ENCODE results near the gene METTL6. TPM values are rescaled to one million over a fixed set of nuclear protein-coding genes. Genes with fewer than 3 reads are reported as not detected.

The METTL6 gene
- polyA plus RNA-seq, 1 of the 3 experiments (the other 2 are of a cell fraction) = 22.7 TPM

- CTCF ChIA-PET = interaction anchor here (1.1 to 1.3 kb wide), 4 partner anchors 12 to 188 kb away, joined by 3 read pairs; no protein-coding TSS in a partner anchor
- no peak for DNase-seq
- POLR2A ChIA-PET = no interaction called here
Observed at GRCh38 chr3:15454965-15455364, 27.6 kb upstream of the METTL6 start.

DNA sequence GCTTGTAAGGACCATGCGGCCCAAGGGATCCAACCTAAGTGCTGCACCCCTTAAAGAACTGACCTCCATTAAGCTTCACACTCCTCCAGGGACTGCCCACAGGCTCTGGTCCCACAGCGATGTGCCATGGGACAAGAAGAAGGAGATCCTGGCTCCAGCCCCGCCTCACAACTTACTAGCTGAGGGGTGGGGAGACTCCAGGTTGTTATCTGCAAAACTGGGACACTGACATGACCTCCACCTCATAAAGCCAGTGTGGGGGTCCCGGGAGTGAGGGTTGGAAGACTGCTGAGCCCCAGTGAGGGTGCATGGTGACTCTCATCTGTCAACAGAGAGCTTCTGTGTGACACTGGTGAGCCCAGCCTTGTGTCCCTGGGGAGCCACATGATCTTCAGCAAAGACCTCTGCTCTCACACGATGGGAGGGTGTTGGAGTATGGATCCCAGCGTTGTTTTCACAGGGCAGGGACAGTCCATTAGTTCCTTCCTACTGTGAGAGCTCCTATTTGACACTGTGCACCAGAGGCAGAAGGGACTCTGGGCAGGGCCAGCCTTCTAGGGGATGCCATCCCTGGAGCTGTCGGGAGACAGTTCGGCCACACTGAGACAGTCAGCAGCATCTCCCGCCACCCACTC lies 26.8 kb upstream of the METTL6 start:
- DNase-seq = no peak
- H3K27ac ChIP-seq (ENCODE audit: low read depth in 2 of 2, low read length in 1 of 2) = no peak overlapping the region
- no peak overlapping the region for H3K9ac ChIP-seq
- peaks cover 0 to 3% of the 10 kb centered on the region in 2 experiments for H3K36me3 ChIP-seq (replicated peaks in 1 of 2; ENCODE audit: control insufficient read depth in 1 of 2, insufficient read depth in 2 of 2, low read length in 1 of 2)
- H3K4me2 ChIP-seq = no peak overlapping the region
- no peaks in the 10 kb centered on the region for H3K9me2 ChIP-seq
- no peaks in the 10 kb centered on the region for H3F3A ChIP-seq (replicated peaks; ENCODE audit: insufficient read depth)
- no peaks in the 10 kb centered on the region for H4K20me1 ChIP-seq (ENCODE audit: insufficient read depth)
- no peak overlapping the region for H2AFZ ChIP-seq (ENCODE audit: low read depth)
- CTCF ChIA-PET = interaction anchor here (0.6 to 1.3 kb wide), 4 partner anchors 13 to 187 kb away, joined by 3 to 4 read pairs (median 3); no protein-coding TSS in a partner anchor
- H3K27me3 ChIP-seq (ENCODE audit: insufficient read depth) = no peaks in the 10 kb centered on the region
- no peaks in the 10 kb centered on the region for H3K9me3 ChIP-seq
- POLR2A ChIA-PET = no interaction called here
- 76% methylated on average over 8 of the region's 9 CpGs for WGBS (ENCODE audit: low lambda C conversion rate)
- H3K4me3 ChIP-seq (ENCODE audit: low read depth in 2 of 2, low read length in 1 of 2) = no peak overlapping the region
- no peaks in the 10 kb centered on the region; a peak in 1 of 4 replicates for H3K4me1 ChIP-seq (ENCODE audit: control insufficient read depth in 1 of 2, insufficient read depth in 2 of 2, low read depth in 1 of 2, low read length in 1 of 2)
- H3K79me2 ChIP-seq (ENCODE audit: insufficient read depth) = no peaks in the 10 kb centered on the region
- TF ChIP-seq MEF2A (IDR thresholded peaks at IDR 0.05; ENCODE audit: borderline replicate concordance, low read depth) (no peak), YY1 (IDR thresholded peaks at IDR 0.05; ENCODE audit: low read depth) (no peak), ZBTB33 (IDR thresholded peaks at IDR 0.05; ENCODE audit: borderline replicate concordance, low read depth) (no peak), JUND (IDR thresholded peaks at IDR 0.05) (no peak), MXI1 (IDR thresholded peaks at IDR 0.05; ENCODE audit: low read depth, low read length) (no peak), EP300 (IDR thresholded peaks at IDR 0.05; ENCODE audit: borderline replicate concordance in 1 of 2, low read depth in 1 of 2, low read length in 1 of 2) (no peak), FOXM1 (IDR thresholded peaks at IDR 0.05; ENCODE audit: low read depth) (no peak), RCOR1 (IDR thresholded peaks at IDR 0.05; ENCODE audit: low read length) (no peak), PBX3 (IDR thresholded peaks at IDR 0.05) (no peak), ELF1 (IDR thresholded peaks at IDR 0.05) (no peak), NFIC (IDR thresholded peaks at IDR 0.05; ENCODE audit: borderline replicate concordance) (no peak)
- TF ChIP-seq, protein P1, sequence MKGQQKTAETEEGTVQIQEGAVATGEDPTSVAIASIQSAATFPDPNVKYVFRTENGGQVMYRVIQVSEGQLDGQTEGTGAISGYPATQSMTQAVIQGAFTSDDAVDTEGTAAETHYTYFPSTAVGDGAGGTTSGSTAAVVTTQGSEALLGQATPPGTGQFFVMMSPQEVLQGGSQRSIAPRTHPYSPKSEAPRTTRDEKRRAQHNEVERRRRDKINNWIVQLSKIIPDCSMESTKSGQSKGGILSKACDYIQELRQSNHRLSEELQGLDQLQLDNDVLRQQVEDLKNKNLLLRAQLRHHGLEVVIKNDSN (IDR thresholded peaks at IDR 0.05; ENCODE audit: borderline replicate concordance, low read depth) = no peak

More at GRCh38 chr3:15454965-15455364, 27.6 kb upstream of the METTL6 start:
- Histone ChIP-seq H3K27me3 (ENCODE audit: insufficient read depth) (no peaks in the 10 kb centered on the region), H2AFZ (ENCODE audit: low read depth) (no peak overlapping the region), H3F3A (replicated peaks; ENCODE audit: insufficient read depth) (no peaks in the 10 kb centered on the region), H3K4me2 (no peak overlapping the region), H4K20me1 (ENCODE audit: insufficient read depth) (no peaks in the 10 kb centered on the region), H3K4me1 (ENCODE audit: control insufficient read depth in 1 of 2, insufficient read depth in 2 of 2, low read depth in 1 of 2, low read length in 1 of 2) (peaks cover 0 to under 1% of the 10 kb centered on the region in 2 experiments; a peak in 1 of 4 replicates), H3K4me3 (ENCODE audit: low read depth in 2 of 2, low read length in 1 of 2) (no peak overlapping the region), H3K9me2 (no peaks in the 10 kb centered on the region), H3K79me2 (ENCODE audit: insufficient read depth) (no peaks in the 10 kb centered on the region), H3K9me3 (no peaks in the 10 kb centered on the region), H3K9ac (no peak overlapping the region), H3K27ac (ENCODE audit: low read depth in 2 of 2, low read length in 1 of 2) (no peak overlapping the region), H3K36me3 (replicated peaks in 1 of 2; ENCODE audit: control insufficient read depth in 1 of 2, insufficient read depth in 2 of 2, low read length in 1 of 2) (peaks cover 0 to 3% of the 10 kb centered on the region in 2 experiments)
- TF ChIP-seq GATA2 (CRISPR knock-in tag; IDR thresholded peaks at IDR 0.05) (no peak), MAX (IDR thresholded peaks at IDR 0.05; ENCODE audit: low read depth) (no peak), REST (IDR thresholded peaks at IDR 0.05; ENCODE audit: low read depth, low read length) (no peak), SMC3 (IDR thresholded peaks at IDR 0.05; ENCODE audit: low read depth, low read length) (no peak)

All from SK-N-SH (cell line).